Adipocyte (in vitro differentiated cells): ENCODE measurements around the gene TEAD3.

Source experiments
- DNase-seq: peaks from one replicate; pipeline ENCODE4 v3.0.0-alpha.2; 2015; ENCODE audit warnings: low read depth
- H3K27me3 ChIP-seq: replicated peaks from 2 replicates; pipeline ENCODE4 v1.7.0; 2013; ENCODE audit warnings: mild to moderate bottlenecking, low read length, moderate library complexity; ENCODE audit not compliant: control insufficient read depth, insufficient read depth
- H3K36me3 ChIP-seq: 2 replicates; pipeline ENCODE4 v1.7.0; 2013; ENCODE audit warnings: low read length, mild to moderate bottlenecking, moderate library complexity; ENCODE audit not compliant: control insufficient read depth, insufficient read depth, severe bottlenecking
- H3K4me1 ChIP-seq: 2 replicates; pipeline ENCODE4 v1.7.0; 2013; ENCODE audit warnings: mild to moderate bottlenecking, low read length, moderate library complexity; ENCODE audit not compliant: control insufficient read depth, insufficient read depth
- H3K4me3 ChIP-seq: 2 replicates; pipeline ENCODE4 v1.7.0; 2013; ENCODE audit warnings: mild to moderate bottlenecking, low read length, moderate library complexity
- H3K9ac ChIP-seq: 2 replicates; pipeline ENCODE4 v1.7.0; 2013; ENCODE audit warnings: mild to moderate bottlenecking, low read length, moderate library complexity
- H3K9me3 ChIP-seq: 2 replicates; pipeline ENCODE4 v1.7.0; 2013; ENCODE audit warnings: mild to moderate bottlenecking, low read length, moderate library complexity; ENCODE audit not compliant: control insufficient read depth

Gene TEAD3

DNA sequence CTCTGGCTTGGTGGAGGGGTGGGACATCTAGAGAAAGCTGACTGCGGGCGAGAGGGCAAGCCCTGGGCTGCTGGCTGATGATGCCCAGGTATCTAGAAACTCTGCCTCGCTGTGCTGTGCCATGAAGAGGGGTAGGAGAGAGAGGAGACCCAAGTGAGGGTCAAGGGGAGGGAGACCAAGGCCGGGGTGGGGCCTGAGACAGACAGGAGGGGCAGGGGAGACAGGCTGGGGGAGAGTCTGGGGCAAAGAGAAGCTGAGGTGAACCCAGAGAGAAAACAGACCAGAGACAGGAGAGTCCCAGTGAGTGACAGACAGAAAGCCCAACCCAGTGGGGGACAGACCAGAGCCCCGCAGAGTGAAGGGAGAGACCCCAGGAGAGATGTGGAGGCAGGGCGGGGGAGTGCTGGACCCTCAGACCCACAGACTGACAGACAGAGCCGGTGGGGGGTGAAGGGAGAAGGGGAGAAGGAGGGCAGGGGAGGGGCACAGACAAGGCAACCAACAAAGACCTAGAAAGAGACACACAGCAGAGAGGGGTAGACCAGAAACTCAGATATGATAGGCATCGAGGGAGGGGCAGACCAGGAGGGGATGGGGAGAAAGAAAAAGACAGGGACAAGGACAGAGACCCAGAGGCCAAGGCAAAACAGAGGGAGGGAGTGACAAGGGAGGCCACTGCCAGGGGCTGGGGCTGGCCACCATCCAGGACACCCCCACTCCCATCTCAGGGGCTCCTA is 5.9 kb downstream of the TEAD3 start:
- Histone ChIP-seq H3K4me1 (peaks cover 41% of the 10 kb centered on the region), H3K27me3 (no peaks in the 10 kb centered on the region), H3K9ac (no peak overlapping the region), H3K4me3 (no peak overlapping the region), H3K9me3 (no peaks in the 10 kb centered on the region), H3K36me3 (no peaks in the 10 kb centered on the region)
- no peak for DNase-seq

DNA sequence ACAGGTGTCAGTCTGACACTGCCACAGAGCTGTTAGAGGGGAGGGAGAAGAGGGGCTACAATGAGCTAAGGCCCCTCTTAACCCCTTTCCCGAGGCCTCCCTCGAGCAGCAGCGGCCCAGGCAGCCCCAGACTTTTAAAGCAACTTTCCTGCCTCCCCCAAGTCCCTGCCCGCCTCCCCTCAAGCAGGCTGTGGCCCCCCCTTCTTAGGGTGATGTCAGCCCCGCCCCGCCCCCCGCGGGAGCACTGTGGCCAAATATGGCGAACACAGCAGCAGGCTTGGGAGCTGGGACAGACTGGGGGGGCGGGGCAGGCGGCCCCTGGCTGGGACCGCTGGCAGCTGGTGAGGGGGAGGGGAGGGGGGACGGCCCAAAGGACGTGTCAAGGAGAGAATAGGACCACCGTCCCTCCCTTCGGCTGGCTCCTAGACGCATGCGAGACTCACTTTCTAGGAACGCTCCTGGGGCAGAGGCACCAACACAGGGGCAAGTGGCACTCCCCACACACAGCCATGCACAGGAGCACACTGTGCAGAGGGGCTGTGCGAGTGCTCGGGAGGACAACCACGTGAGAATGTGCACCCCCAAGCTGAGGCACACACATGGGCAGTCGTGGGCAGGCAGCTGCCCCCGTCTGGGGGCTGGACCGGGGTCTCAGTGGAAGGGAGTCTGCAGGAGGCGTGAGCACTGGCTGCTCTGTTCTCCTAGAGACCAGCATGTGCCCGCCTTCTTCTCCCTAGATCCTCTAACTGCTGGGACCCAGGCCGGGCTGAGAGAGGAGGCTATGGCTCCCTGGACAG is 6.7 kb downstream of the TEAD3 start:
- peaks cover 42% of the 10 kb centered on the region for H3K4me1 ChIP-seq
- no peaks in the 10 kb centered on the region for H3K36me3 ChIP-seq
- no peaks in the 10 kb centered on the region for H3K9me3 ChIP-seq
- H3K4me3 ChIP-seq = peak overlapping the region; percentile 39
- peak overlapping the region; percentile 20 for H3K9ac ChIP-seq
- DNase-seq = peak; percentile 71
- H3K27me3 ChIP-seq = no peaks in the 10 kb centered on the region

DNA sequence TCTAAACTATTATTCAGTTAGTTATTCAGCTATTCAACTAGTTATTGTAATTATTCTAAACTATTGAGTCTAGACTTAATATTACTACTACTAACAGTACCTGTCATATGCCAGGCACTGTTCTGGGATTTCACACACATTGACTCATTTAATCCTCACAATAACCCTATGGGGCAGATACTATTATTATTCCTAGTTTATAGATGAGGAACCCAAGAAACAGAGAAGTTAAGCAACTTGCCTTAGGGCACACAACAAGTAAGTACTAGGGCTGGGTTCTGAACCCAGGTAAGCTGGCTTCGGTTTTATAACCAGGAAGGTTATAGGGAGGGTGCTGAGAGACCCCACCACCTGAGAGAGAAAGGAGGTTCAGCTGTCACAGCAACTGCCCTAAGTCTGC is 7.8 kb downstream of the TEAD3 start:
- no peaks in the 10 kb centered on the region for H3K27me3 ChIP-seq
- H3K9me3 ChIP-seq = no peaks in the 10 kb centered on the region
- peaks cover 2% of the 10 kb centered on the region for H3K36me3 ChIP-seq
- H3K4me3 ChIP-seq = no peak overlapping the region
- peaks cover 39% of the 10 kb centered on the region for H3K4me1 ChIP-seq
- H3K9ac ChIP-seq = no peak overlapping the region
- DNase-seq = no peak

- no peak for DNase-seq
Measured at GRCh38 chr6:35488517-35488862, 8.4 kb downstream of the TEAD3 start.

GRCh38 chr6:35487658-35488516 is 9.0 kb downstream of the TEAD3 start:
- Histone ChIP-seq H3K4me1 (peaks cover 35% of the 10 kb centered on the region), H3K27me3 (no peaks in the 10 kb centered on the region), H3K4me3 (no peak overlapping the region), H3K9ac (no peak overlapping the region), H3K9me3 (no peaks in the 10 kb centered on the region), H3K36me3 (peaks cover 6% of the 10 kb centered on the region)
- peak; percentile 33 for DNase-seq

More at GRCh38 chr6:35488517-35488862, 8.4 kb downstream of the TEAD3 start:
- Histone ChIP-seq H3K9me3 (no peaks in the 10 kb centered on the region), H3K4me3 (no peak overlapping the region), H3K36me3 (peaks cover 4% of the 10 kb centered on the region), H3K9ac (no peak overlapping the region), H3K4me1 (peaks cover 35% of the 10 kb centered on the region), H3K27me3 (no peaks in the 10 kb centered on the region)

DNA sequence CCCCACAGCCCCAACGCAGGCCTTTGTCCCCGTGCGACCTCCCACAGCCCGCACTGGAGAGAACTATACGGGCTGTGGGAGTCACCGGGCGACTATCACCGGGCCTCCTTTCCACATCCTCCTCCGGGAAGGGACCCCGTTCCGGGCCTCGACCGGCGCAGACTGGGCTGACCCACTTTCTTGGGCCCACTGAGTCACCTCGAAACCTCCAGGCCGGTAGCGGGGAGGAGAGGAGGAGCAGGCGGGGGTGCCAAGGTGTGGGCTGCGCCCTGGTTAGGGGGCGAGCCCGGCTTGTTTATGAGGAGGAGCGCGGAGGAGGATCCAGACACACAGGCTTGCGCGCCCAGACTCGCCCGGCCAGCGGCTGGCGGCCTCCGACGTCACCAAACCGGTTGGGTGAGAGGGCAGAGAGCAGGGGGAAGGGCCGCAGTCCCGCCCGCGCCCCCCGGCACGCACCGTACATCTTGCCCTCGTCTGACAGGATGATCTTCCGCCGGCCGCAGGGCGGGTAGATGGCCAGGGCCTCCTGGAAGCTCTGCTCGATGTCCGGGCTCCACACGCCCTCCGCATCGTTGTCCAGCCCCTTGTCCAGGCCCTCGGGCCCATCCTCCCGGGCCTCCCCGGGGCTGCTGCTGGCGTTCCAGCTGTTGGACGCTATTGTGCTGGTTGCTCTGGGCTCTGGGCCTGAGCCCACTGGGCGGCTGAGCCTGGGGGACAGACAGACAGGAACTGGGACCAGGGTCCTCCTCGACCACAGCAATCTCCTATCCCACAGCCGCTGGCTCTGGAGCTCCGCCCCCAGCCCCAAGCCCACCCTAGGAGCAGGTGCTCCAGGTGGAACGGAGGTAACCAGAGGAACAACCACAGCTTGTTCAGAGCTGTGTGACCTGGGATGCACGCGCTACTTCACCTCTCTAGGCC is 10.6 kb downstream of the TEAD3 start:
- no peak for DNase-seq
- Histone ChIP-seq H3K27me3 (no peaks in the 10 kb centered on the region), H3K4me1 (peaks cover 29% of the 10 kb centered on the region), H3K9ac (peak overlapping the region; percentile 71), H3K9me3 (no peaks in the 10 kb centered on the region), H3K4me3 (peak overlapping the region; percentile 37), H3K36me3 (peaks cover 14% of the 10 kb centered on the region)

DNA sequence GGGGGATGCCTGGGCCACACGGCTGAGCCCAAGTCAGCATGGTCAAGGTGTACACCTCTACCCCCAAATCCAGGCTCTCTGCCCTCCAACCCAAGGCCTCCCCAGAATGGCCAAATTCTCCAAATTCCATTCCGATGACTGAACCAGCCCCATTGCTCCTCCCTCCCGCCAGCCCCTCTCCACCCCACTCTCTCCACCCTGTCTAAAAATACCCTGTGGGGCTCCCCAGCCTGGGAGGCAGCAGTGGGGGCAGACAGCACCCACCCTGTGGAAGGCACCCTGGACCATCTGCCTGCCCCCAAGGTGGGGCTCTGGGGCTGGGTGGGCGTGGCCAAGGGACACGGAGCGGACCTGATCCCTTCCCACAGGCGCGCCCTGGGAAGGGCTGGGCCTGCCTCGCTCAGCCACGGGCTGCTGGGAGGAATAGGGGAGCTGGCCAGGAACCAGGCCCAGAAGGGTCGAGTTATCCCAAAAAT is 11.4 kb downstream of the TEAD3 start:
- no peaks in the 10 kb centered on the region for H3K27me3 ChIP-seq
- peaks cover 14% of the 10 kb centered on the region for H3K36me3 ChIP-seq
- no peaks in the 10 kb centered on the region for H3K9me3 ChIP-seq
- H3K4me1 ChIP-seq = peaks cover 27% of the 10 kb centered on the region
- peak overlapping the region; percentile 37 for H3K4me3 ChIP-seq
- peak; percentile 42 for DNase-seq
- peak overlapping the region; percentile 71 for H3K9ac ChIP-seq

DNA sequence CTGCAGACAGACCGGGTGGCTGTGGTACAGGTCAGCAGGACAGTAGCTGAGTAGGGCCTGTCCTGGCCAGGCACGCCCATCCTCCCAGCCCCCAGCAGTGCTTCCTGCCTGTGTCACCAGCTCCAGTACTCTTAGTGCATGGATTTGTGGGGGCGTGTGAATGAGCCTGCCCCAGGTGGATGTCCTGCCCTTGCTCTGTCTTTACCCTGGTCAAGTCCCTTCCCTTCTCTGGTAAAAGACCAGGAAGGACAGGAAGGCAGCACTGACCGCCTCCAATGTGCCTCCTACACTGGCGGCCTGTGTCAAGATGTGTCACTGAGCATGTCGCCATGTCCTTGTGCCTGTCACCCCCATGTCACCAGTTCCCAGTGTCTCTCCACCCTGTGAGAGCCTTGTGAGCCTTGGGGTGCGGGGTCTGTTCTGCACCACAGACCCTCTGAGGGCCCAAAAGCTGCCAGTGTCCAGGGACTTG is 11.9 kb downstream of the TEAD3 start:
- no peak for DNase-seq
- H3K9ac ChIP-seq = no peak overlapping the region
- no peaks in the 10 kb centered on the region for H3K9me3 ChIP-seq
- H3K27me3 ChIP-seq = no peaks in the 10 kb centered on the region
- no peak overlapping the region for H3K4me3 ChIP-seq
- H3K36me3 ChIP-seq = peaks cover 14% of the 10 kb centered on the region
- H3K4me1 ChIP-seq = peaks cover 25% of the 10 kb centered on the region

DNA sequence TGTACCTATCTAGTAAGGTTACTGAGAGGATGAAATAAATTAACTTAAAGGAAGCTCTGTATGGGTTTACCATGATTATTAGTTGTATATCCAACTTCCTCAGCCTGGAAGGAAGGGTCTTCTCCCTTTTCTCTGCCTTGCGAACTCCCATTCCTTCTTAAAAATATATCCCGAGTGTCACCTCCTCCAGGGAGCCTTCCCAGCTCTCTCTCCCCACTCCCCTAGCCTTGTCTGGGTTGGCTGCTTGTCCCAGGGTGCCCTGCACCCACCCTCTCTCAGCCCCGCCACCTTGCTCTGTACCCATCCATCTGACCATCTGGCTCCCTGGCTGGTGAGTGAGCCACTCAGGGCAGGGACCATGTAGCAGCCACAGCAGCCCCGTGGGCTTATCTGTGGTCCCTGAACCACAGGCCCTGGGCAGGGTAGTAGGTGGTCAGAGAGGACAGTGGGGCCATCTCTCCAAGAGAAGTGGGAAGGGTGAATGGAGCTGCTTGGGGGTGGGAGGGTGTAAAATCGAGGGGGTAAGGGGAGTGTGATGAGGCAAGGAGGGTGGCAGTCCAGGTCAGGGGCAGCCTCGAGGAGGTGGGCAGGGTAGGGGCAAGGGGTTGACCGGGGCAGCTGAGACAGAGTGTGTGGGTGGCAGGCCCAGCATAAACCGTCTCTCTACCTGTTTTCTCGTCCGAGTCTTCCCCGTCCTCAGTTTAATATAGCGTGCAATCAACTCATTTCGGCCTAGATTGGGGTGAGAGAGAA is 12.8 kb downstream of the TEAD3 start:
- H3K27me3 ChIP-seq = no peaks in the 10 kb centered on the region
- DNase-seq = no peak
- H3K36me3 ChIP-seq = peaks cover 18% of the 10 kb centered on the region
- H3K4me3 ChIP-seq = no peak overlapping the region
- peaks cover 25% of the 10 kb centered on the region for H3K4me1 ChIP-seq
- no peaks in the 10 kb centered on the region for H3K9me3 ChIP-seq
- no peak overlapping the region for H3K9ac ChIP-seq

DNA sequence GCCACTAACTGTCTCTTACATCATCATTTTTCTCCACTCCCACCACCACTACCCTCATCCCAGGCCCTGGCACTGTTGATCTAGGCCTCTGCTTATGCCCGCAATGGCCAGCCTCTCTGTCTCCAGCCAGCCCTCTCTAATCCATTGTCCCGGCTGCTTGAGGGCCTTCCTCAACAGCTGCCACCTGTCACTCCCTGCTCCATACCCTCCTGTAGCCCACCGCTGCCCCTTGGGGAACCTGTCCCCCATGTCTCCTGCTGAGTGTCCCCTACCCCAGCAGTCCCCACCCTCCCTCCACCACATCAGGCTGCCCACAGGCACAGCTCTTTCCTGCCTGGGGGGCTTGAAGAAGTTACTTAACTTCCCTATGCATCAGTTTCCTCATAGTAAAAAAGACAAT is 13.4 kb downstream of the TEAD3 start:
- DNase-seq = no peak
- H3K27me3 ChIP-seq = no peaks in the 10 kb centered on the region
- H3K9me3 ChIP-seq = no peaks in the 10 kb centered on the region
- H3K4me3 ChIP-seq = no peak overlapping the region
- H3K36me3 ChIP-seq = peaks cover 21% of the 10 kb centered on the region
- peaks cover 25% of the 10 kb centered on the region for H3K4me1 ChIP-seq
- no peak overlapping the region for H3K9ac ChIP-seq
